Mesenteric fat pad (tissue), 1 donor: ENCODE results near the gene KIF7. TPM values are rescaled to one million over a fixed set of nuclear protein-coding genes. Genes with fewer than 3 reads are reported as not detected.
"Not testable (repeated sequence)": the region's sequence is repeated elsewhere in the genome, so short reads cannot be mapped to it uniquely, and the experiment has no call there.

ENCODE experiments used
- DNase-seq: peaks from one replicate; pipeline ENCODE4 v3.0.0-alpha.2; 2020; ENCODE audit warnings: low spot score
- total RNA-seq: library from RNA; stranded (reverse); fragmentation: NEBNext Ultra II Directional; extraction: Animal tissue kit (Norgen Biotek cat#: 25700); gene quantifications from one replicate; pipeline ENCODE4 v1.2.1, GENCODE V29; 2021
- donor health status: DM: yes; HTN: yes; CAD: no.

KIF7 gene
- total RNA-seq, 1 donor from 2014 or later, result 12.7 TPM

DNA sequence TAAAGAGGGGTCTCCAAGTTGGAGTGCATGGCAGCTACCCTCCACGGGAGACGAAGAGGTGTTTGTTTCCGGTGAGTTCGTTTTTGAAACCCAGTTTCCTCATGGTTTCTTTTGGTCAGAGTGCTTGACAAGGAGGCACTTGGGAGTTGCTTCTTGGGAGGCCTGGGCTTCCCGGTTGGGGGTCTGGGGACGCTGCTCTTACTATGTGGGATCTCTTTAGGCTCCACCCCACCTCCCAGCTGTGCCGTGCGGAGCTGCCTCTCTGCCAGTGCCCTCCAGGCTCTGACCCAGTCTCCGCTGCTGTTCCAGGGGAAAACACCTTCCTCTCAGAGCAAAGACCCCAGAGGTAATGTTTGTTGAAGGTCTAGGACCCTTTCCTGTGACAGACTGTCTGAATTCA is 29.6 kb downstream of the KIF7 start:
- DNase-seq, result no peak

DNA sequence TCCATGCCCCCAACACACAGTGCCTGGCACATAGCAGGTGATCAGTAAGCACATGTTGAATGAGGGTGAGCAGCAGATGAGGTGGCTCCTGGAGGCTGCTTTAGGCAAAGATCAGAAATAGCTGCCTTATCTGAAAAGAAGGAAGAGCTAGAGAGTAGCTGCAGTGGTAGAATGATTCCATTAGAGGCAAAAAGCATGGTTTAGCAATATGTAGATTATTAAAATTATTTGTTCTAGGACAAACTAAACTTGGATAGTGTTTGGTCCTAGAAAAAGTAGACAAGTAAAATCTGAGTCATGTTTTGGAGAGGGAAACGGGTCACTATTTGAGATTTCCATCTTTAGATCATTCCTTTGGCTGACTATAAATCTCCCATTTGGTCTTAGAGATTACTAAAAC is 32.1 kb downstream of the KIF7 start:
- DNase-seq, result no peak

DNA sequence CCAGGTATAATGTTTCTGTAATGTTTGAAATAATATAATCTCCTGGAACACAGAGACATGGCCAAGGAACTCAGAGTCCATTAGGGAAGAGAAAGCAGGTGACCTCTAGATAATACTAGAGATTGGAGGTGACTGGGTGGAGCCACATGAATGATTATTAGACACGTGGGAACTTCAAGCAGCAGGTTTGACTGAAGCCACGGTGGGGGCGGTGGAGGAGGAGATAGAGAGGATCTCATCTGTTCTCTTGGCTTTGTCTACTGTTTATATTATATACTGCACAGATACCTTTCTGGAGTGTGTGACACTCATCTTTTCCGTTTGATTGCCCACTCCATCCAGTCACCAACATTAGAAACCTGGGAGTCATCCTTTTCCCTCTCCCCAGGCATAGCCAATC is 33.7 kb downstream of the KIF7 start:
- no peak for DNase-seq

DNA sequence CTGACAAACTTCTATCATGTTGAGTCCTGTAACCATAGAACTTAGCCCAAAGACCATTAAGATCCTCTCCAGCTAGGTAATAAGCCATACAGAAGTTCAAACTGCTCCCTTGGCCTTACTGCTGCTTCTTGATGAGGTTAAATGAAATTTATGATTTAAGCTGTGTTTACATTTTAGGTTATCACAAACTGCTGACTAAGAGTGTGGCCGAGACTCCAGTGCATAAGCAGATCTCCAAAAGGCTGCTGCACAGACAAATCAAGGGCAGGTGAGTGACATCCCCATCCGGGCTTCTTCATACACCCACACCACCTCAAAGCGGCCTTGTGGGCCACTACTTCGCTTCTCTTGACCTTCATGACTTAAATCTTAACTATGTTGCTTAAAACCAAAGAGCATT is 39.0 kb downstream of the KIF7 start:
- no peak for DNase-seq

DNA sequence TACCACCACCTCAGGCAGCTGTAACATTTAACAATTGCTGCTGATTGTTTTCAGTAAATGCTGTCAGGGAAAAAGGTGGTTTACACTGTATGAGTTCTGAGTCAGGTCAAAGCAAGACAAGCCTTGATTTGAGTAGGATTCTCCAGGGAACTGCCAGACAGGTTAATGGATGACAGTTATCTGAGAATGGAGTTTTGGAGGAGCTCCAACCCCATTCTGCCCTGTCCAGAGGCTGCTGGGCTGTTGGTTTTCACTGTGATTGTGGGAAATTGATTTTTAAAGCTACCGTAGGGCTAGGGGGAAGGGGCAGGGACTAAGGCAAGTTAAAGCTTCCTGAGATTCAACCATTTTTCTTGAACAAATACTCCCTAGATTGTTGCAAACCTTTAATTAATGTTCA is 40.1 kb downstream of the KIF7 start:
- no peak for DNase-seq

DNA sequence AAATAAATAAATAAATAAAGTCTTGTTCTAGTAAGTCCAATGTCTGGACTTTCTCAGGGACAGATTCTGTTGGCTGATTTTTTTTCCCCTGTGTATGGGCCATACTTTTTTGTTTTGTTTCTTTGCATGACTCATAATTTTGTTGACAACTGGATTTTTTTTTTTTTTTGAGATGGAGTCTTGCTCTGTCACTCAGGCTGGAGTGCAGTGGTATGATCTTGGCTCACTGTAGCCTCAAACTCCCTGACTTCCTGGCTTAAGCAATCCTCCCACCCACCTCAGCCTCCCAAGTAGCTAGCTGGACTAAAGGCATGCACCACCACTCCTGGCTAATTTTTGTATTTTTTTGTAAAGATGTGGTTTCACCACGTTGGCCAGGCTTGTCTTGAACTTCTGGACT is 41.1 kb downstream of the KIF7 start:
- no peak for DNase-seq

DNA sequence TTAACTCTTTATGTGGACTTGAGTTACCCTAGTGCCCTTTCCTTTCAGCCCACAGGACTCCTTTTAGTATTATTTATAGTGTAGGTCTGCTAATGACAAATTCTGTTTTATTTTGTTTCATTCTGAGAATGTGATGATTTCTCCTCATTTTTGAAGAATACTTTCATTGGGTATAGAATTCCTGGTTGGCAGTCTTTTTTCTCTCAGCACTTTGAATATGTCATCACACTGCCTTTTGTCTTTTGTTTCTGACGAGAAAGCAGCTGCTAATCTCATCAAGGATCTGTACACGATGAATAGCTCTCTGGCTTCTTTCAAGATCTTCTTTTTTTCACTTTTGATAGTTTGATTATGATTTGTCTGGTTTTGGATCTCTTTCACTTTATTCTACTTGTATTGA is 42.2 kb downstream of the KIF7 start:
- DNase-seq, result no peak

DNA sequence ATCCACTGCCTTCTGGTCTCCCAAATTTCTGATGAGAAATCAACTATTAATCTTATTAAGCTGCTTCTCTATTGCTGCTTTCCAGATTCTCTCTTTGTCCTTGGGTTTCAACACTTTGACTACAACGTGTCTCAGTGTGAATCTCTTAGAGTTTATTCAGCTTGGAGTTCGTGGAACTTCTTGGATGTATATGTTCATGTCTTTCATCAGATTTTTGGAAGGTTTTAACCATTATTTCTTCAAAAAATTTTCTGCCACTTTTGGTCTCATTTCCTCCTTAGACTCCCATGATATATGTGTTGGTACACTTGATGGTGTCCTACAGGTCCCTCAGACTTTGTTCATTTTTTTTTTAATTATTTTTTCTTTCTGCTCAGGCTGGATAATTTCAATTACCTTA is 44.0 kb downstream of the KIF7 start:
- DNase-seq, result no peak

DNA sequence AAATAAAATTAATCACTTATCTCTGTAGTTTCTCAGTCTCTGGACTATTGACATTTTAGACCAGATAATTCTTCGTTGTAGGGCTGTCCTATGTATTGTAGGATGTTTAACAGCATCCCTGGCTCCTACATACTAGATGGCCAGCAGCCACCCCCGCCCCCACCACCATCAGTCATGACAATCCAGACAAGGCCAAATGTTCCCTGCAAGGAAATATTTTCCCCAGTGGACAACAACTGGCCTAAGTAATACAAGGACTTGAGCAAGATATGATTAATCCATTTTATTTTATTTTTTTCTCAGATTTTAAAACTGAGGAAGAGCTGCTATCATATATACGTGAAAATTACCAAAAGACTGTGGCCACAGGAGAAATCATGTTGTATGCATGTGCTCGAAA is 56.2 kb downstream of the KIF7 start:
- no peak for DNase-seq

DNA sequence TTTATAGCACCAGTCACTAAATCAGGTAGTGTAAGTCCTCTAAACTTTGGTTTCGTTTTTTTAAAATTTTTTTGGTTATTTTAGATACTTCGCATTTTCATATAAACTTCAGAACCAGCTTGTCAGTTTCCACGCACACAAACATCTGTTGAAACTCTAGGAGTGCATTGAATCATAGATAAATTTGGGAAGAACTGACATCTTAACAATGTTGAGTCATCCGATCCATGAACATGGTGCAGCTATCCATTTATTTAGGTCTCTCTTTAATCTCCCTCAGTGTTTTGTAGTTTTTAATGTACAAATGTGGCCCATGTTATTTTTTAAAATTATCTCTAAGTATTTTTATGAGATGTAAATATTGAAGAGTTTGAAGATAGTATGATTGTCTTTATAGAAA is 62.2 kb downstream of the KIF7 start:
- no peak for DNase-seq

DNA sequence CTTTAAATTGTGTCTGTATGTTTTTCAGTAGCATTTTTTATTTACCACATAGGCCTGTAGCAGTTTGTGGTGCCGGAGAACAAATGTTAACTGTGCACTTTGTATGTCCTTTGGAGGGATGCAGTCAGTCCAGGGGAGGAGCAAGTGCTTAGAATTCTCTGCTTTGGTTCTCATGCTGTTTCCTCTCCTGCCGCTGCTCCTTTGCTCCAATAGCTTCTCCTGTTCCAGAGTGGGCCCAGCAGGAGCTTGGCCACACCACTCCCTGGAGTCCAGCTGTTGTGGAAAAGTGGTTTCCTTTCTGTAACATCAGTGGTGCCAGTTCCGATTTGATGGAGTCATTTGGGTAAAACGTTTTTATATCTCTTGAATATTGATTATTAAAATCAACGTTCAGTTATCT is 63.4 kb downstream of the KIF7 start:
- no peak for DNase-seq

DNA sequence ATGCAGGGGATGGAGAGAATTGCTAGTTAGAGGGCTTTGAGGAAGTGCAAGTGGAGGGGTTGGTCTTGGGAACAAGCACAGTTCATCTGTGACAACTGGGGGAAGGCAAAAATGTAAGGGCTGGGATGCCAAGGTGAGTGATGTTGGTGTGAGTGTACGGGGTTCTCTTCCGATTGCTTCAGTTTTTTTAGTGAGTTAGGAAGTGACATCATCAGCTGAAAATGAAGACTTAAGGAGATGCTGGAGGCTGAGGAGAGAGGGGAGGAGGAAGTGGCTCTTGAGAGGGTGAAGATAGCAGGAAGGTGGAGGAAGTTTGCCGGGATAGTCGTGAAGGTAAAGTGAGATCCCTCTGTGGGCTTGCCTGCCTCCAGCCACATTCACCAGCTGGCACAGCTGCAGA is 67.3 kb downstream of the KIF7 start:
- DNase-seq, result no peak

DNA sequence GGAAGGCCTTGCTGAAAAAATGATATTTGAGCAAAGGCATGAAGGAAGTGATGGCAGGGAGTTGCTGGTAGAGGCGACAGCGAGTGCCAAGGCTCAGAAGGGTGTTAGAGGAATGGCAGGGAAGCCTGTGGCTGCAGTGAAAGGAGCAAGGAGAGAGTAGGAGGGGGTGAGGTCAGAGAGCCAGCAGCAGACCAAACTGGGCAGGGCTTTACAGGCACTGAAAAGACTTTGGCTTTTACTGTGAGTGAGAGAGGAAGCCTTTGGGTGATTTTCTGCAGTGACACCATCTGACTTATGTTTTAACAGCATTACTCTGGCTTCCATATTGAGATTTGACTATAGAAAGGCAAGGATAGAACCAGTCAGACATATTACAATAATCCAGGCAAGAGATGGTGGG is 68.6 kb downstream of the KIF7 start:
- DNase-seq, result no peak

DNA sequence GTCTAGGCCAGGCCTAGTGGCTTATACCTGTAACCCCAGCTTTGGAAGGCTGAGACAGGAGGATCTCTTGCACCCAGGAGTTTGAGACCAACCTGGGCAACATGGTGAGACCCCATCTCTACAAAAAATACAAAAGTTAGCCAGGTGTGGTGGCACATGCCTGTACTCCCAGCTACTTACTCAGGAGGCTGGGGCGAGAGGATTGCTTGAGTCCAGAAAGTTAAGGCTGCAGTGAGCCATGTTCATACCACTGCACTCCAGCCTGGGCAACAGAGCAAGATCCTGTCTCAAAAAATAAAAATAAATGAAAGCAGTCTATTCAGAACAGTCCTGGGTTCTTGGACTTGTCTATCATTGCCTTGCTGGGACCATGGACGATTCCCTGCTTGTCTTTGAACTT is 74.5 kb downstream of the KIF7 start:
- DNase-seq, result not testable (repeated sequence)

DNA sequence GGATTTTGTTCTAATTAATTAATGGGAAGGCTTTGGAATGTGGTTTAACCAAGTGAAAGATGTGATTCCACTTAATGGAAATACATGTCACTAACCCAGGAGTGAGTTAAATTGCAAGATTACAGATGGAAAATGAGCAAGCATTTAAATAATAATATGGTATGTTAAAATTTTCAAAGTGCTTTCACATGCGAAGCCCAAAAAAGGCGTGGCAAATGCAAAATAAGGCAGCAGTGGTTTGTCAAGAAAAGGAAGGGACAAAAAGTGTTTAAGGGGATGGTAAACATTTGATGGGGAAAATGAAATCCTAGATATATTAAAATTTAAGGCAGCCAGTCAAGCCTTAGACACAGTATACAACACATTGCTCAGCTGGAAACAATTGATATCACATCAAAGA is 77.1 kb downstream of the KIF7 start:
- no peak for DNase-seq

Other genes with a start within 250 kb of the KIF7 start
- gene RHCG, start 158.9 kb downstream of the KIF7 start, total RNA-seq, result 5.7 TPM
- gene TICRR, start 80.0 kb downstream of the KIF7 start, total RNA-seq, result not detected
- gene PLIN1, start 23.9 kb upstream of the KIF7 start, total RNA-seq, result 1,691 TPM
- gene PEX11A, start 35.3 kb upstream of the KIF7 start, total RNA-seq, result 103 TPM
- 0.32 TPM for gene WDR93, start 35.3 kb upstream of the KIF7 start, total RNA-seq
- 16.0 TPM for gene MESP1, start 95.8 kb upstream of the KIF7 start, total RNA-seq
- 0.96 TPM for gene MESP2, start 120.9 kb upstream of the KIF7 start, total RNA-seq
- 50.3 TPM for gene ANPEP, start 159.4 kb upstream of the KIF7 start, total RNA-seq
- 27.3 TPM for gene AP3S2, start 238.5 kb upstream of the KIF7 start, total RNA-seq